ENCODE results near the gene DLGAP1.
A peak's percentile ranks its signal among the peaks of the same experiment; 100 is the strongest.

The DLGAP1 gene

GRCh38 chr18:3593381-3593903, 861.7 kb downstream of the DLGAP1 start:
- no peak for TF ChIP-seq CTCF (IDR thresholded peaks at IDR 0.05; ENCODE audit: borderline replicate concordance, control extremely low read depth, extremely low read depth, insufficient read depth, missing control alignments)
- no peak for DNase-seq (ENCODE audit: low spot score)
- in situ Hi-C loops (cut with MboI; ENCODE audit: low sequenced_read_pairs, unreplicated experiment): loop anchor here (10.0 to 25.0 kb wide), 3 partner anchors 139 to 606 kb away; partner anchors contain the start of gene TGIF1

GRCh38 chr18:3592864-3593263, 862.2 kb downstream of the DLGAP1 start:
- in situ Hi-C loops (cut with MboI; ENCODE audit: low sequenced_read_pairs, unreplicated experiment): loop anchor here (10.0 to 25.0 kb wide), 3 partner anchors 138 to 606 kb away; partner anchors contain the start of gene TGIF1
- no peak for TF ChIP-seq CTCF (IDR thresholded peaks at IDR 0.05; ENCODE audit: borderline replicate concordance, control extremely low read depth, extremely low read depth, insufficient read depth, missing control alignments)
- DNase-seq (ENCODE audit: low spot score): no peak

GRCh38 chr18:3590096-3590630, 864.9 kb downstream of the DLGAP1 start:
- in situ Hi-C loops (cut with MboI; ENCODE audit: low sequenced_read_pairs, unreplicated experiment): loop anchor here (10.0 to 25.0 kb wide), 3 partner anchors 135 to 603 kb away; partner anchors contain the start of gene TGIF1
- TF ChIP-seq CTCF (IDR thresholded peaks at IDR 0.05; ENCODE audit: borderline replicate concordance, control extremely low read depth, extremely low read depth, insufficient read depth, missing control alignments): no peak
- DNase-seq (ENCODE audit: low spot score): no peak

- in situ Hi-C loops (cut with MboI; ENCODE audit: low sequenced_read_pairs, unreplicated experiment): loop anchor here (25.0 kb wide), 1 partner anchor 599 kb away; no protein-coding TSS in a partner anchor
- TF ChIP-seq CTCF (IDR thresholded peaks at IDR 0.05; ENCODE audit: borderline replicate concordance, control extremely low read depth, extremely low read depth, insufficient read depth, missing control alignments): peak; percentile 72
- DNase-seq (ENCODE audit: low spot score): peak; percentile 55
Observed at GRCh38 chr18:3585656-3586509, 869.2 kb downstream of the DLGAP1 start.

GRCh38 chr18:3584897-3585460, 870.1 kb downstream of the DLGAP1 start:
- no peak for TF ChIP-seq CTCF (IDR thresholded peaks at IDR 0.05; ENCODE audit: borderline replicate concordance, control extremely low read depth, extremely low read depth, insufficient read depth, missing control alignments)
- in situ Hi-C loops (cut with MboI; ENCODE audit: low sequenced_read_pairs, unreplicated experiment): loop anchor here (25.0 kb wide), 1 partner anchor 598 kb away; no protein-coding TSS in a partner anchor
- DNase-seq (ENCODE audit: low spot score): no peak

- in situ Hi-C loops (cut with MboI; ENCODE audit: low sequenced_read_pairs, unreplicated experiment): loop anchor here (25.0 kb wide), 1 partner anchor 597 kb away; no protein-coding TSS in a partner anchor
- DNase-seq (ENCODE audit: low spot score): no peak
- TF ChIP-seq CTCF (IDR thresholded peaks at IDR 0.05; ENCODE audit: borderline replicate concordance, control extremely low read depth, extremely low read depth, insufficient read depth, missing control alignments): no peak
Observed at GRCh38 chr18:3584266-3584861, 870.7 kb downstream of the DLGAP1 start.
